H9 (cell line): Measurements from ENCODE around the gene CD28. TPM values are rescaled to one million over a fixed set of nuclear protein-coding genes. Genes with fewer than 3 reads are reported as not detected.

ENCODE experiments used
- DNase-seq: peaks from one replicate; pipeline ENCODE4 v3.0.0-alpha.2; 2017
- H2AFZ ChIP-seq: one replicate; pipeline ENCODE4 v1.6.1; 2013; ENCODE audit warnings: mild to moderate bottlenecking, low read length, control low read depth, moderate library complexity
- H2AK5ac ChIP-seq: 2 replicates; pipeline ENCODE4 v1.6.1; 2013; ENCODE audit warnings: low read length, control low read depth, mixed read lengths; ENCODE audit not compliant: insufficient read length
- H2BK120ac ChIP-seq: one replicate; pipeline ENCODE4 v1.6.1; 2013; ENCODE audit warnings: low read depth, mild to moderate bottlenecking, low read length, control low read depth, inconsistent platforms; ENCODE audit not compliant: poor library complexity, severe bottlenecking
- H2BK12ac ChIP-seq: 2 replicates; pipeline ENCODE4 v1.6.1; 2013; ENCODE audit warnings: low read length, control low read depth, mixed read lengths, low read depth; ENCODE audit not compliant: insufficient read length
- H2BK15ac ChIP-seq: 2 replicates; pipeline ENCODE4 v1.6.1; 2013; ENCODE audit warnings: low read depth, low read length, control low read depth
- H2BK20ac ChIP-seq: one replicate; pipeline ENCODE4 v1.6.1; 2013; ENCODE audit warnings: low read depth, mild to moderate bottlenecking, low read length, control low read depth, inconsistent platforms; ENCODE audit not compliant: poor library complexity, severe bottlenecking
- H2BK5ac ChIP-seq: 2 replicates; pipeline ENCODE4 v1.6.1; 2013; ENCODE audit warnings: low read length, control low read depth, mixed read lengths; ENCODE audit not compliant: insufficient read length
- H3K14ac ChIP-seq: 2 replicates; pipeline ENCODE4 v1.6.1; 2013; ENCODE audit warnings: low read length, control low read depth; ENCODE audit not compliant: insufficient read depth
- H3K18ac ChIP-seq: 2 replicates; pipeline ENCODE4 v1.6.1; 2013; ENCODE audit warnings: low read depth, mild to moderate bottlenecking, mixed read lengths, low read length, control low read depth; ENCODE audit not compliant: insufficient read length
- H3K23ac ChIP-seq: 2 replicates; pipeline ENCODE4 v1.6.1; 2013; ENCODE audit warnings: low read length, control low read depth, mixed read lengths, low read depth; ENCODE audit not compliant: insufficient read length
- H3K23me2 ChIP-seq: 2 replicates; pipeline ENCODE4 v1.6.1; 2013; ENCODE audit warnings: low read depth, mild to moderate bottlenecking, mixed read lengths, low read length, control low read depth; ENCODE audit not compliant: insufficient read length, poor library complexity, severe bottlenecking
- H3K27ac ChIP-seq: 2 replicates; pipeline ENCODE4 v1.5.1; 2013; ENCODE audit warnings: low read length, control low read depth, mixed read lengths, low read depth; ENCODE audit not compliant: insufficient read length
- H3K27me3 ChIP-seq: 2 replicates; pipeline ENCODE4 v1.6.1; 2013; ENCODE audit warnings: low read length, control low read depth, inconsistent platforms; ENCODE audit not compliant: insufficient read depth
- H3K4ac ChIP-seq: 2 replicates; pipeline ENCODE4 v1.6.1; 2013; ENCODE audit warnings: low read depth, mild to moderate bottlenecking, control low read depth, inconsistent platforms, low read length, moderate library complexity
- H3K4me1 ChIP-seq: 2 replicates; pipeline ENCODE4 v1.6.1; 2013; ENCODE audit warnings: low read length, control low read depth, inconsistent platforms; ENCODE audit not compliant: insufficient read depth
- H3K4me2 ChIP-seq: 2 replicates; pipeline ENCODE4 v1.6.1; 2013; ENCODE audit warnings: low read length, control low read depth, mixed read lengths; ENCODE audit not compliant: insufficient read length, insufficient read depth
- H3K56ac ChIP-seq: 2 replicates; pipeline ENCODE4 v1.6.1; 2013; ENCODE audit warnings: low read depth, mild to moderate bottlenecking, mixed read lengths, low read length, control low read depth; ENCODE audit not compliant: insufficient read length
- H3K79me1 ChIP-seq: 2 replicates; pipeline ENCODE4 v1.6.1; 2013; ENCODE audit warnings: low read depth, mild to moderate bottlenecking, moderate library complexity, low read length, control low read depth, inconsistent platforms; ENCODE audit not compliant: insufficient read depth, poor library complexity, severe bottlenecking
- H3K79me2 ChIP-seq: 2 replicates; pipeline ENCODE4 v1.6.1; 2013; ENCODE audit warnings: low read length, control low read depth, inconsistent platforms; ENCODE audit not compliant: insufficient read depth
- H3K9ac ChIP-seq: 2 replicates; pipeline ENCODE4 v1.6.1; 2013; ENCODE audit warnings: low read length, control low read depth, mixed read lengths; ENCODE audit not compliant: insufficient read length; ENCODE audit errors: extremely low read depth
- H3K9me3 ChIP-seq: one replicate; pipeline ENCODE4 v1.6.1; 2013; ENCODE audit warnings: low read depth, low read length, inconsistent platforms; ENCODE audit not compliant: control insufficient read depth
- H3T11ph ChIP-seq: one replicate; pipeline ENCODE4 v1.6.1; 2013; ENCODE audit warnings: mild to moderate bottlenecking, low read length, control low read depth, inconsistent platforms
- H4K20me1 ChIP-seq: one replicate; pipeline ENCODE4 v1.6.1; 2013; ENCODE audit not compliant: control insufficient read depth, insufficient read length, insufficient read depth
- H4K5ac ChIP-seq: 2 replicates; pipeline ENCODE4 v1.6.1; 2013; ENCODE audit warnings: low read depth, mild to moderate bottlenecking, mixed read lengths, low read length, control low read depth; ENCODE audit not compliant: insufficient read length
- H4K8ac ChIP-seq: replicated peaks from 2 replicates; pipeline ENCODE4 v1.6.1; 2013; ENCODE audit warnings: low read length, control low read depth, mixed read lengths, low read depth; ENCODE audit not compliant: insufficient read length
- H4K91ac ChIP-seq: 2 replicates; pipeline ENCODE4 v1.6.1; 2013; ENCODE audit warnings: low read depth, mild to moderate bottlenecking, moderate library complexity, mixed read lengths, low read length, control low read depth; ENCODE audit not compliant: insufficient read length
- H3K27ac Mint-ChIP-seq, 3 experiments: 2 replicates in 2 of 3; 3 replicates in 1 of 3; pipeline ENCODE4 v1.8.0; 2020 to 2021; ENCODE audit warnings: mixed read lengths in 3 of 3, mild to moderate bottlenecking in 1 of 3, moderate library complexity in 1 of 3
- H3K27me3 Mint-ChIP-seq: 2 replicates; pipeline ENCODE4 v1.8.0; 2021; ENCODE audit warnings: low read depth, mild to moderate bottlenecking, moderate library complexity, mixed read lengths
- H3K36me3 Mint-ChIP-seq, 3 experiments: 2 replicates in 2 of 3; 3 replicates in 1 of 3; pipeline ENCODE4 v1.8.0; 2020 to 2021; ENCODE audit warnings: low read depth in 3 of 3, mixed read lengths in 3 of 3; ENCODE audit not compliant: insufficient read depth in 1 of 3
- H3K4me1 Mint-ChIP-seq, 2 experiments: 2 replicates each; pipeline ENCODE4 v1.8.0; 2020; ENCODE audit warnings: mixed read lengths in 2 of 2
- H3K4me3 Mint-ChIP-seq, 2 experiments: 2 replicates in 1 of 2; 3 replicates in 1 of 2; pipeline ENCODE4 v1.8.0; 2020 to 2021; ENCODE audit warnings: mild to moderate bottlenecking in 2 of 2, mixed read lengths in 2 of 2, moderate library complexity in 1 of 2
- H3K9me3 Mint-ChIP-seq, 2 experiments: 2 replicates in 1 of 2; 3 replicates in 1 of 2; pipeline ENCODE4 v1.8.0; 2020; ENCODE audit warnings: mild to moderate bottlenecking in 2 of 2, mixed read lengths in 2 of 2, moderate library complexity in 1 of 2
- CTCF ChIP-seq: fragments of 200-600 bp; sonication (generic); conservative IDR thresholded peaks from 3 replicates; pipeline ENCODE4 v1.8.0; 2021; ENCODE audit warnings: antibody characterized with exemption, mild to moderate bottlenecking
- WGBS: extraction: QIAGEN DNeasy Blood & Tissue Kit; methylation state at CpG from one replicate; pipeline ENCODE4 v1.1.7; 2013; ENCODE audit warnings: missing lambda C conversion rate, low lambda C conversion rate, mixed read lengths; ENCODE audit not compliant: insufficient read length; ENCODE audit errors: extremely low coverage; 5-methylcytosine and 5-hydroxymethylcytosine counted together
- total RNA-seq: library from RNA; stranded (reverse); gene quantifications from 2 replicates; pipeline ENCODE4 v1.2.1, GENCODE V29; 2021

CD28 gene
- total RNA-seq, 1 experiment from 2014 or later, result not detected

- Histone ChIP-seq H2BK15ac (no peak overlapping the region), H2AFZ (no peak overlapping the region), H3K79me1 (no peaks in the 10 kb centered on the region), H3K27me3 (no peaks in the 10 kb centered on the region), H3K9me3 (no peaks in the 10 kb centered on the region), H4K8ac (no peak overlapping the region), H3K27ac (no peak overlapping the region), H2AK5ac (no peak overlapping the region), H3K79me2 (no peaks in the 10 kb centered on the region), H3K4me2 (no peak overlapping the region), H4K91ac (no peak overlapping the region), H3K9ac (no peak overlapping the region), H2BK120ac (no peak overlapping the region), H3T11ph (no peak overlapping the region), H3K18ac (no peak overlapping the region), H2BK20ac (no peak overlapping the region), H3K56ac (no peak overlapping the region), H3K4me1 (no peaks in the 10 kb centered on the region), H4K20me1 (no peaks in the 10 kb centered on the region), H3K4ac (no peak overlapping the region), H4K5ac (no peak overlapping the region), H2BK12ac (no peak overlapping the region), H3K23me2 (no peaks in the 10 kb centered on the region), H3K14ac (no peak overlapping the region), H2BK5ac (no peak overlapping the region), H3K23ac (no peak overlapping the region)
- H3K4me3 Mint-ChIP-seq, result no peak overlapping the region
- H3K27ac Mint-ChIP-seq, result no peak overlapping the region
- no peak for TF ChIP-seq CTCF
- H3K9me3 Mint-ChIP-seq, result peaks cover 0 to 14% of the 10 kb centered on the region in 2 experiments; a peak in 2 of 5 replicates
- DNase-seq, result no peak
- WGBS, result no CpG with 5 or more reads among the region's 1 CpG
- 0 out of 7 replicates have a peak, but pooled peaks cover 0 to 2% (median 0%) of the 10 kb centered on the region in 3 experiments for H3K36me3 Mint-ChIP-seq
- H3K4me1 Mint-ChIP-seq, result peaks cover 0 to 8% of the 10 kb centered on the region in 2 experiments; a peak in 1 of 4 replicates
- no peaks in the 10 kb centered on the region; the same call in 1 of the 2 replicates for H3K27me3 Mint-ChIP-seq
Observed at GRCh38 chr2:203763241-203763937, 57.0 kb downstream of the CD28 start.
